HepG2 (cell line): ENCODE results near the gene PLA2G7.

Experiments used
- JUN ChIP-seq: sonication (generic); formaldehyde crosslinking; IDR thresholded peaks from 2 replicates; pipeline ENCODE4 v1.4.0; 2020; ENCODE audit warnings: mild to moderate bottlenecking, missing genetic modification reagents
- KAT2B ChIP-seq: fragments of 150-350 bp; IDR thresholded peaks from 2 replicates; pipeline ENCODE4 v1.6.1; 2014; ENCODE audit warnings: low read depth, low read length, borderline replicate concordance
- RBM22 ChIP-seq: fragments of 200-400 bp; formaldehyde crosslinking; optimal IDR thresholded peaks from 2 replicates; pipeline ENCODE3; 2017; ENCODE audit warnings: mild to moderate bottlenecking, low read length, moderate library complexity
- TCF7 ChIP-seq: sonication (generic); IDR thresholded peaks from 2 replicates; pipeline ENCODE4 v1.6.1; 2016; ENCODE audit warnings: antibody characterized with exemption, low read depth
- ZNF766 ChIP-seq: sonication (generic); formaldehyde crosslinking; IDR thresholded peaks from 2 replicates; pipeline ENCODE4 v1.5.0; 2020; ENCODE audit warnings: missing genetic modification reagents, borderline replicate concordance
- TF ChIP-seq, protein P1 (sequence below), 2 experiments: sonication (generic) in 1 of 2; formaldehyde crosslinking in 1 of 2; IDR thresholded peaks; 2 replicates each; pipeline versions ENCODE4 v1.6.1 to v1.9.0; 2014 to 2022; ENCODE audit warnings: antibody characterized with exemption in 1 of 2, borderline replicate concordance in 1 of 2, inconsistent platforms in 1 of 2, low read depth in 1 of 2, missing genetic modification reagents in 1 of 2
- TF ChIP-seq, protein P2 (sequence below): sonication (generic); formaldehyde crosslinking; IDR thresholded peaks from 2 replicates; pipeline ENCODE4 v1.5.1; 2020; ENCODE audit warnings: missing genetic modification reagents, mild to moderate bottlenecking, borderline replicate concordance
- TF ChIP-seq, protein P3 (sequence below): sonication (generic); formaldehyde crosslinking; IDR thresholded peaks from 2 replicates; pipeline ENCODE4 v1.8.1; 2023; ENCODE audit warnings: missing genetic modification reagents, inconsistent platforms, borderline replicate concordance

DNA sequence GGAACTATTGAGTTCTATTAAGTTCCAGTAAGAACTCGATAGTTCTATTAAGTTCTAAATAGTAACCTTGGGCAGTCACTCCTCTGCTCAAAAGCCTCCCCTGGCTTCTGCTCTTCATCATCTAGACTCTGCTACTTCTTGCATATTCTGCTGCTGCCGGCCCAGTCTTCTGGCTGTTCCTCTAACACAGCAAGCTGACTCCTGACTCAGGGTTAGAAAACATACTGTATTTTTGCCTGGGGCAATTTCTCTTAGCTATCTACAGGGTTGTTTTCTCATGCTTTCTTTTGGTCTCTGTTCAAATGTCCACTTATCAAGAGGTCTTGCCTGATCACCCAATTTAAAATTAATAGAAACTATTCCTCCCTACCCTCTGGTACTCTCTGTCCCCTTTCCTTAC lies 67.8 kb downstream of the PLA2G7 start:
- TF ChIP-seq TCF7 (no peak), KAT2B (no peak), JUN (CRISPR knock-in tag) (no peak), ZNF766 (CRISPR knock-in tag) (no peak), RBM22 (no peak)
- TF ChIP-seq, protein P1, sequence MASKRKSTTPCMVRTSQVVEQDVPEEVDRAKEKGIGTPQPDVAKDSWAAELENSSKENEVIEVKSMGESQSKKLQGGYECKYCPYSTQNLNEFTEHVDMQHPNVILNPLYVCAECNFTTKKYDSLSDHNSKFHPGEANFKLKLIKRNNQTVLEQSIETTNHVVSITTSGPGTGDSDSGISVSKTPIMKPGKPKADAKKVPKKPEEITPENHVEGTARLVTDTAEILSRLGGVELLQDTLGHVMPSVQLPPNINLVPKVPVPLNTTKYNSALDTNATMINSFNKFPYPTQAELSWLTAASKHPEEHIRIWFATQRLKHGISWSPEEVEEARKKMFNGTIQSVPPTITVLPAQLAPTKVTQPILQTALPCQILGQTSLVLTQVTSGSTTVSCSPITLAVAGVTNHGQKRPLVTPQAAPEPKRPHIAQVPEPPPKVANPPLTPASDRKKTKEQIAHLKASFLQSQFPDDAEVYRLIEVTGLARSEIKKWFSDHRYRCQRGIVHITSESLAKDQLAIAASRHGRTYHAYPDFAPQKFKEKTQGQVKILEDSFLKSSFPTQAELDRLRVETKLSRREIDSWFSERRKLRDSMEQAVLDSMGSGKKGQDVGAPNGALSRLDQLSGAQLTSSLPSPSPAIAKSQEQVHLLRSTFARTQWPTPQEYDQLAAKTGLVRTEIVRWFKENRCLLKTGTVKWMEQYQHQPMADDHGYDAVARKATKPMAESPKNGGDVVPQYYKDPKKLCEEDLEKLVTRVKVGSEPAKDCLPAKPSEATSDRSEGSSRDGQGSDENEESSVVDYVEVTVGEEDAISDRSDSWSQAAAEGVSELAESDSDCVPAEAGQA (IDR thresholded peaks at IDR 0.05; ENCODE audit: low read depth), result no peak
- TF ChIP-seq, protein P1 (CRISPR knock-in tag; IDR thresholded peaks at IDR 0.05; ENCODE audit: borderline replicate concordance), result no peak
- TF ChIP-seq, protein P2, sequence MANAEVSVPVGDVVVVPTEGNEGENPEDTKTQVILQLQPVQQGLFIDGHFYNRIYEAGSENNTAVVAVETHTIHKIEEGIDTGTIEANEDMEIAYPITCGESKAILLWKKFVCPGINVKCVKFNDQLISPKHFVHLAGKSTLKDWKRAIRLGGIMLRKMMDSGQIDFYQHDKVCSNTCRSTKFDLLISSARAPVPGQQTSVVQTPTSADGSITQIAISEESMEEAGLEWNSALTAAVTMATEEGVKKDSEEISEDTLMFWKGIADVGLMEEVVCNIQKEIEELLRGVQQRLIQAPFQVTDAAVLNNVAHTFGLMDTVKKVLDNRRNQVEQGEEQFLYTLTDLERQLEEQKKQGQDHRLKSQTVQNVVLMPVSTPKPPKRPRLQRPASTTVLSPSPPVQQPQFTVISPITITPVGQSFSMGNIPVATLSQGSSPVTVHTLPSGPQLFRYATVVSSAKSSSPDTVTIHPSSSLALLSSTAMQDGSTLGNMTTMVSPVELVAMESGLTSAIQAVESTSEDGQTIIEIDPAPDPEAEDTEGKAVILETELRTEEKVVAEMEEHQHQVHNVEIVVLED (CRISPR knock-in tag), result no peak
- TF ChIP-seq, protein P3, sequence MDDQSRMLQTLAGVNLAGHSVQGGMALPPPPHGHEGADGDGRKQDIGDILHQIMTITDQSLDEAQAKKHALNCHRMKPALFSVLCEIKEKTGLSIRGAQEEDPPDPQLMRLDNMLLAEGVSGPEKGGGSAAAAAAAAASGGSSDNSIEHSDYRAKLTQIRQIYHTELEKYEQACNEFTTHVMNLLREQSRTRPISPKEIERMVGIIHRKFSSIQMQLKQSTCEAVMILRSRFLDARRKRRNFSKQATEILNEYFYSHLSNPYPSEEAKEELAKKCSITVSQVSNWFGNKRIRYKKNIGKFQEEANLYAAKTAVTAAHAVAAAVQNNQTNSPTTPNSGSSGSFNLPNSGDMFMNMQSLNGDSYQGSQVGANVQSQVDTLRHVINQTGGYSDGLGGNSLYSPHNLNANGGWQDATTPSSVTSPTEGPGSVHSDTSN (CRISPR knock-in tag), result no peak
